ENCODE data around the gene BCAT1.
"Not testable (repeated sequence)": the region's sequence is repeated elsewhere in the genome, so short reads cannot be mapped to it uniquely, and the experiment has no call there.

The BCAT1 gene

GRCh38 chr12:24956351-24956750 is 7.5 kb upstream of the BCAT1 start:
- H3K79me2 ChIP-seq (ENCODE audit: control insufficient read depth, insufficient read depth, low read length, unreplicated experiment); H3K36me3 ChIP-seq (ENCODE audit: insufficient read depth, low read length); H3K4me3 ChIP-seq (ENCODE audit: low read depth, low read length); H3K4me1 ChIP-seq (ENCODE audit: control insufficient read depth, insufficient read depth, low read length, unreplicated experiment); H2AFZ ChIP-seq (ENCODE audit: low read length, unreplicated experiment); H3K27me3 ChIP-seq (ENCODE audit: insufficient read depth, low read length); H3K27ac ChIP-seq (ENCODE audit: low read depth, low read length): not testable (repeated sequence)

GRCh38 chr12:24955853-24956252 is 7.0 kb upstream of the BCAT1 start:
- no peaks in the 10 kb centered on the region for H3K27me3 ChIP-seq (ENCODE audit: insufficient read depth, low read length)
- H3K36me3 ChIP-seq (ENCODE audit: insufficient read depth, low read length): no peaks in the 10 kb centered on the region
- no peak overlapping the region for H2AFZ ChIP-seq (ENCODE audit: low read length, unreplicated experiment)
- no peak overlapping the region for H3K4me3 ChIP-seq (ENCODE audit: low read depth, low read length)
- H3K79me2 ChIP-seq (ENCODE audit: control insufficient read depth, insufficient read depth, low read length, unreplicated experiment): no peaks in the 10 kb centered on the region
- no peaks in the 10 kb centered on the region for H3K4me1 ChIP-seq (ENCODE audit: control insufficient read depth, insufficient read depth, low read length, unreplicated experiment)
- no peak overlapping the region for H3K27ac ChIP-seq (ENCODE audit: low read depth, low read length)

- no peaks in the 10 kb centered on the region for H3K27me3 ChIP-seq (ENCODE audit: insufficient read depth, low read length)
- H2AFZ ChIP-seq (ENCODE audit: low read length, unreplicated experiment): no peak overlapping the region
- no peak overlapping the region for H3K27ac ChIP-seq (ENCODE audit: low read depth, low read length)
Measured at GRCh38 chr12:24955389-24955788, 6.5 kb upstream of the BCAT1 start.

GRCh38 chr12:24954261-24954660 is 5.4 kb upstream of the BCAT1 start:
- H3K4me1 ChIP-seq (ENCODE audit: control insufficient read depth, insufficient read depth, low read length, unreplicated experiment): peaks cover 11% of the 10 kb centered on the region
- H2AFZ ChIP-seq (ENCODE audit: low read length, unreplicated experiment): no peak overlapping the region

More at GRCh38 chr12:24955389-24955788, 6.5 kb upstream of the BCAT1 start:
- Histone ChIP-seq H3K79me2 (ENCODE audit: control insufficient read depth, insufficient read depth, low read length, unreplicated experiment) (no peaks in the 10 kb centered on the region), H3K36me3 (ENCODE audit: insufficient read depth, low read length) (no peaks in the 10 kb centered on the region), H3K4me1 (ENCODE audit: control insufficient read depth, insufficient read depth, low read length, unreplicated experiment) (peaks cover 4% of the 10 kb centered on the region), H3K4me3 (ENCODE audit: low read depth, low read length) (no peak overlapping the region)

GRCh38 chr12:24952389-24952788 is 3.5 kb upstream of the BCAT1 start:
- Histone ChIP-seq H3K79me2 (ENCODE audit: control insufficient read depth, insufficient read depth, low read length, unreplicated experiment) (peaks cover 15% of the 10 kb centered on the region), H2AFZ (ENCODE audit: low read length, unreplicated experiment) (no peak overlapping the region), H3K27ac (ENCODE audit: low read depth, low read length) (no peak overlapping the region), H3K4me3 (ENCODE audit: low read depth, low read length) (no peak overlapping the region), H3K36me3 (ENCODE audit: insufficient read depth, low read length) (no peaks in the 10 kb centered on the region), H3K27me3 (ENCODE audit: insufficient read depth, low read length) (no peaks in the 10 kb centered on the region), H3K4me1 (ENCODE audit: control insufficient read depth, insufficient read depth, low read length, unreplicated experiment) (peaks cover 14% of the 10 kb centered on the region)

More at GRCh38 chr12:24954261-24954660, 5.4 kb upstream of the BCAT1 start:
- Histone ChIP-seq H3K36me3 (ENCODE audit: insufficient read depth, low read length) (no peaks in the 10 kb centered on the region), H3K27ac (ENCODE audit: low read depth, low read length) (no peak overlapping the region), H3K79me2 (ENCODE audit: control insufficient read depth, insufficient read depth, low read length, unreplicated experiment) (no peaks in the 10 kb centered on the region), H3K27me3 (ENCODE audit: insufficient read depth, low read length) (no peaks in the 10 kb centered on the region), H3K4me3 (ENCODE audit: low read depth, low read length) (no peak overlapping the region)

- H3K27me3 ChIP-seq (ENCODE audit: insufficient read depth, low read length): no peaks in the 10 kb centered on the region
- peaks cover under 1% of the 10 kb centered on the region; the same call in 1 of the 2 replicates for H3K36me3 ChIP-seq (ENCODE audit: insufficient read depth, low read length)
- peaks cover 26% of the 10 kb centered on the region for H3K4me1 ChIP-seq (ENCODE audit: control insufficient read depth, insufficient read depth, low read length, unreplicated experiment)
- no peak overlapping the region for H3K27ac ChIP-seq (ENCODE audit: low read depth, low read length)
- H2AFZ ChIP-seq (ENCODE audit: low read length, unreplicated experiment): peak overlapping the region; percentile 39
- no peak overlapping the region for H3K4me3 ChIP-seq (ENCODE audit: low read depth, low read length)
- H3K79me2 ChIP-seq (ENCODE audit: control insufficient read depth, insufficient read depth, low read length, unreplicated experiment): peaks cover 34% of the 10 kb centered on the region
Measured at GRCh38 chr12:24950231-24950834, 1.4 kb upstream of the BCAT1 start.

- H2AFZ ChIP-seq (ENCODE audit: low read length, unreplicated experiment): peak overlapping the region; percentile 90
- H3K79me2 ChIP-seq (ENCODE audit: control insufficient read depth, insufficient read depth, low read length, unreplicated experiment): peaks cover 50% of the 10 kb centered on the region
- H3K4me1 ChIP-seq (ENCODE audit: control insufficient read depth, insufficient read depth, low read length, unreplicated experiment): peaks cover 29% of the 10 kb centered on the region
Measured at GRCh38 chr12:24948420-24948756, 513 bp downstream of the BCAT1 start.

GRCh38 chr12:24947541-24948419 is 1.1 kb downstream of the BCAT1 start:
- peaks cover 15% of the 10 kb centered on the region for H3K36me3 ChIP-seq (ENCODE audit: insufficient read depth, low read length)
- peak overlapping the region; percentile 90 for H2AFZ ChIP-seq (ENCODE audit: low read length, unreplicated experiment)
- H3K79me2 ChIP-seq (ENCODE audit: control insufficient read depth, insufficient read depth, low read length, unreplicated experiment): peaks cover 55% of the 10 kb centered on the region
- peaks cover 29% of the 10 kb centered on the region for H3K4me1 ChIP-seq (ENCODE audit: control insufficient read depth, insufficient read depth, low read length, unreplicated experiment)
- H3K27ac ChIP-seq (ENCODE audit: low read depth, low read length): peak overlapping the region; percentile 94
- peak overlapping the region; percentile 95 for H3K4me3 ChIP-seq (ENCODE audit: low read depth, low read length)
- H3K27me3 ChIP-seq (ENCODE audit: insufficient read depth, low read length): no peaks in the 10 kb centered on the region

More at GRCh38 chr12:24948420-24948756, 513 bp downstream of the BCAT1 start:
- H3K27me3 ChIP-seq (ENCODE audit: insufficient read depth, low read length): no peaks in the 10 kb centered on the region
- peak overlapping the region; percentile 95 for H3K4me3 ChIP-seq (ENCODE audit: low read depth, low read length)
- peak overlapping the region; percentile 94 for H3K27ac ChIP-seq (ENCODE audit: low read depth, low read length)
- peaks cover 15% of the 10 kb centered on the region for H3K36me3 ChIP-seq (ENCODE audit: insufficient read depth, low read length)

GRCh38 chr12:24945845-24946244 is 3.1 kb downstream of the BCAT1 start:
- H3K27ac ChIP-seq (ENCODE audit: low read depth, low read length): peak overlapping the region; percentile 94
- H3K4me3 ChIP-seq (ENCODE audit: low read depth, low read length): peak overlapping the region; percentile 10
- no peak overlapping the region for H2AFZ ChIP-seq (ENCODE audit: low read length, unreplicated experiment)
- H3K4me1 ChIP-seq (ENCODE audit: control insufficient read depth, insufficient read depth, low read length, unreplicated experiment): peaks cover 29% of the 10 kb centered on the region
- peaks cover 19% of the 10 kb centered on the region for H3K36me3 ChIP-seq (ENCODE audit: insufficient read depth, low read length)
- H3K27me3 ChIP-seq (ENCODE audit: insufficient read depth, low read length): no peaks in the 10 kb centered on the region
- peaks cover 73% of the 10 kb centered on the region for H3K79me2 ChIP-seq (ENCODE audit: control insufficient read depth, insufficient read depth, low read length, unreplicated experiment)

GRCh38 chr12:24945039-24945438 is 3.9 kb downstream of the BCAT1 start:
- Histone ChIP-seq H3K79me2 (ENCODE audit: control insufficient read depth, insufficient read depth, low read length, unreplicated experiment) (peaks cover 78% of the 10 kb centered on the region), H3K4me1 (ENCODE audit: control insufficient read depth, insufficient read depth, low read length, unreplicated experiment) (peaks cover 23% of the 10 kb centered on the region), H3K36me3 (ENCODE audit: insufficient read depth, low read length) (peaks cover 19% of the 10 kb centered on the region), H3K27me3 (ENCODE audit: insufficient read depth, low read length) (no peaks in the 10 kb centered on the region), H2AFZ (ENCODE audit: low read length, unreplicated experiment) (no peak overlapping the region), H3K27ac (ENCODE audit: low read depth, low read length) (no peak overlapping the region), H3K4me3 (ENCODE audit: low read depth, low read length) (no peak overlapping the region)

- Histone ChIP-seq H3K4me1 (ENCODE audit: control insufficient read depth, insufficient read depth, low read length, unreplicated experiment) (peaks cover 22% of the 10 kb centered on the region), H3K36me3 (ENCODE audit: insufficient read depth, low read length) (peaks cover 19% of the 10 kb centered on the region), H2AFZ (ENCODE audit: low read length, unreplicated experiment) (no peak overlapping the region), H3K27me3 (ENCODE audit: insufficient read depth, low read length) (no peaks in the 10 kb centered on the region), H3K4me3 (ENCODE audit: low read depth, low read length) (no peak overlapping the region), H3K79me2 (ENCODE audit: control insufficient read depth, insufficient read depth, low read length, unreplicated experiment) (peaks cover 79% of the 10 kb centered on the region), H3K27ac (ENCODE audit: low read depth, low read length) (no peak overlapping the region)
Measured at GRCh38 chr12:24944601-24944975, 4.3 kb downstream of the BCAT1 start.
